Liver (tissue), 4 donors: ENCODE measurements around the gene AKNAD1. TPM values are rescaled to one million over a fixed set of nuclear protein-coding genes. Genes with fewer than 3 reads are reported as not detected.

Experiments
- polyA plus RNA-seq, 2 donors: library from polyadenylated mRNA; stranded (reverse) in 1 of 2; unstranded in 1 of 2; fragments of 200-250 nt in 1 of 2; fragments of >200 nt in 1 of 2; fragmentation: Nextera tagmentation in 1 of 2; extraction: Ambion mirVana in 1 of 2; gene quantifications; one replicate each; pipeline versions ENCODE4 v1.2.1 to v1.2.3, GENCODE V29; 2013 to 2015
- total RNA-seq, 2 donors: library from RNA; depleted of rRNA; stranded (reverse); fragments of >200 nt; gene quantifications; one replicate each; pipeline ENCODE4 v1.2.3, GENCODE V29; 2014
- donor health status: healthy.
- donor health status: healthy.
- donor health status: healthy.

The AKNAD1 gene
- total and polyA plus RNA-seq, 4 donors: not detected

Other genes starting within 250 kb of the AKNAD1 start
- 1 to 10 TPM; 1.3 to 7.3 TPM for gene HENMT1, start 196.0 kb downstream of the AKNAD1 start, total RNA-seq
- gene HENMT1, start 196.0 kb downstream of the AKNAD1 start, polyA plus RNA-seq: under 1 TPM; 0.87 to 0.97 TPM
- 10 to 100 TPM; 11.0 to 17.7 TPM for gene PRPF38B, start 164.8 kb downstream of the AKNAD1 start, total RNA-seq
- gene PRPF38B, start 164.8 kb downstream of the AKNAD1 start, polyA plus RNA-seq: 10 to 100 TPM in 1 of 2 donors, 1 to 10 TPM in 1; 9.5 to 20.9 TPM
- gene FNDC7, start 144.2 kb downstream of the AKNAD1 start, total RNA-seq: not detected
- not detected for gene FNDC7, start 144.2 kb downstream of the AKNAD1 start, polyA plus RNA-seq
- 10 to 100 TPM; 28.9 to 33.0 TPM for gene STXBP3, start 110.4 kb downstream of the AKNAD1 start, total RNA-seq
- gene STXBP3, start 110.4 kb downstream of the AKNAD1 start, polyA plus RNA-seq: 10 to 100 TPM; 10.9 to 17.6 TPM
- 10 to 100 TPM in 1 of 2 donors, under 1 TPM in 1; 0.33 to 28.9 TPM for gene GPSM2, start 19.9 kb upstream of the AKNAD1 start, total RNA-seq
- gene GPSM2, start 19.9 kb upstream of the AKNAD1 start, polyA plus RNA-seq: 1 to 10 TPM in 1 of 2 donors, under 1 TPM in 1; 0.61 to 1.5 TPM
- gene CLCC1, start 106.4 kb upstream of the AKNAD1 start, total RNA-seq: 10 to 100 TPM; 16.5 to 39.3 TPM
- 10 to 100 TPM; 11.6 to 14.0 TPM for gene CLCC1, start 106.4 kb upstream of the AKNAD1 start, polyA plus RNA-seq
- gene WDR47, start 185.0 kb upstream of the AKNAD1 start, total RNA-seq: 1 to 10 TPM; 2.9 to 4.1 TPM
- 1 to 10 TPM; 1.2 to 2.1 TPM for gene WDR47, start 185.0 kb upstream of the AKNAD1 start, polyA plus RNA-seq
- 10 to 100 TPM; 19.3 to 31.7 TPM for gene TAF13, start 218.9 kb upstream of the AKNAD1 start, total RNA-seq
- 10 to 100 TPM; 17.9 to 21.0 TPM for gene TAF13, start 218.9 kb upstream of the AKNAD1 start, polyA plus RNA-seq
- 10 to 100 TPM; 13.6 to 15.4 TPM for gene TMEM167B, start 233.7 kb upstream of the AKNAD1 start, total RNA-seq
- 10 to 100 TPM in 1 of 2 donors, 1 to 10 TPM in 1; 5.4 to 12.7 TPM for gene TMEM167B, start 233.7 kb upstream of the AKNAD1 start, polyA plus RNA-seq